Naive thymus-derived CD4-positive, alpha-beta T cell (primary cell): Measurements from ENCODE around the gene CA11. TPM values are rescaled to one million over a fixed set of nuclear protein-coding genes. Genes with fewer than 3 reads are reported as not detected.
"Not testable (repeated sequence)": the region's sequence is repeated elsewhere in the genome, so short reads cannot be mapped to it uniquely, and the experiment has no call there.

Experiments
- ATAC-seq: fragments of 150-1000 bp; cut with Tn5 transposase; 2 replicates; pipeline ENCODE4 v1.10.0; 2021; ENCODE audit warnings: mild to moderate bottlenecking, moderate library complexity
- CTCF ChIA-PET: fragments of 350-600 bp; sonication (Branson Sonifier 250); formaldehyde crosslinking; loops from one replicate; lab custom pipeline; 2021; ENCODE audit warnings: antibody characterized with exemption; lab: Charles Lee
- POLR2A ChIA-PET: fragments of 350-600 bp; sonication (Branson Sonifier 250); formaldehyde crosslinking; loops from one replicate; lab custom pipeline; 2021; ENCODE audit warnings: antibody characterized with exemption, inconsistent platforms; lab: Charles Lee
- DNase-seq, 9 donors: peaks; one replicate each; pipeline versions ENCODE4 v3.0.0 to v3.0.0-alpha.2; 2020 to 2022; ENCODE audit warnings: mixed read lengths in 1 of 9
- H3K27ac ChIP-seq: one replicate; pipeline ENCODE4 v1.7.0; 2013; ENCODE audit warnings: mild to moderate bottlenecking, low read depth, low read length, moderate library complexity
- H3K27me3 ChIP-seq, 2 donors: one replicate each; pipeline ENCODE4 v1.7.0; 2013; ENCODE audit warnings: low read length in 2 of 2, mild to moderate bottlenecking in 2 of 2, moderate library complexity in 2 of 2; ENCODE audit not compliant: control insufficient read depth in 2 of 2, insufficient read depth in 2 of 2
- H3K36me3 ChIP-seq, 3 experiments: 1 replicate in 2 of 3; 2 replicates in 1 of 3; pipeline ENCODE4 v1.7.0; 2013; ENCODE audit warnings: low read length in 3 of 3, mild to moderate bottlenecking in 3 of 3, moderate library complexity in 1 of 3; ENCODE audit not compliant: insufficient read depth in 3 of 3, control insufficient read depth in 2 of 3
- H3K4me1 ChIP-seq, 2 donors: one replicate each; pipeline ENCODE4 v1.7.0; 2013; ENCODE audit warnings: low read length in 2 of 2, mild to moderate bottlenecking in 2 of 2, moderate library complexity in 1 of 2; ENCODE audit not compliant: control insufficient read depth in 2 of 2, insufficient read depth in 2 of 2
- H3K4me3 ChIP-seq: 2 replicates; pipeline ENCODE4 v1.7.0; 2013; ENCODE audit warnings: mild to moderate bottlenecking, low read length
- H3K9me3 ChIP-seq, 3 experiments: 1 replicate in 2 of 3; 2 replicates in 1 of 3; pipeline ENCODE4 v1.7.0; 2013; ENCODE audit warnings: low read length in 3 of 3; ENCODE audit not compliant: control insufficient read depth in 2 of 3
- H3K27ac Mint-ChIP-seq, 9 donors: one replicate each; pipeline ENCODE4 v1.8.0; 2020 to 2022; ENCODE audit warnings: mixed read lengths in 9 of 9, mild to moderate bottlenecking in 8 of 9, moderate library complexity in 5 of 9, inconsistent platforms in 2 of 9
- H3K27me3 Mint-ChIP-seq, 5 donors: one replicate each; pipeline ENCODE4 v1.8.0; 2021 to 2022; ENCODE audit warnings: mixed read lengths in 5 of 5, mild to moderate bottlenecking in 1 of 5
- H3K36me3 Mint-ChIP-seq, 5 donors: one replicate each; pipeline ENCODE4 v1.8.0; 2020 to 2022; ENCODE audit warnings: mixed read lengths in 5 of 5, mild to moderate bottlenecking in 3 of 5, inconsistent platforms in 1 of 5
- H3K4me1 Mint-ChIP-seq, 7 donors: one replicate each; pipeline ENCODE4 v1.8.0; 2020 to 2022; ENCODE audit warnings: mixed read lengths in 7 of 7, mild to moderate bottlenecking in 3 of 7, inconsistent platforms in 1 of 7
- H3K4me3 Mint-ChIP-seq, 10 donors: one replicate each; pipeline ENCODE4 v1.8.0; 2020 to 2022; ENCODE audit warnings: mild to moderate bottlenecking in 10 of 10, mixed read lengths in 10 of 10, moderate library complexity in 6 of 10, inconsistent platforms in 2 of 10
- H3K9me3 Mint-ChIP-seq, 11 donors: one replicate each; pipeline ENCODE4 v1.8.0; 2020 to 2022; ENCODE audit warnings: mixed read lengths in 11 of 11, mild to moderate bottlenecking in 4 of 11, inconsistent platforms in 1 of 11, moderate library complexity in 1 of 11
- intact Hi-C, 2 donors: fragments of 100-400 bp; cut with micrococcal nuclease; formaldehyde crosslinking; loops; one replicate each; pipeline ENCODE4 v1.15.1; 2023
- polyA plus RNA-seq, 2 donors: library from polyadenylated mRNA; unstranded; fragments of 300-500 nt; fragmentation: Illumina TruSeq; gene quantifications; one replicate each; pipeline ENCODE4 v1.2.3, GENCODE V29; 2021
- total RNA-seq, 6 experiments: library from RNA in 5 of 6; stranded (reverse) in 5 of 6; gene quantifications; 1 replicate in 5 of 6; 2 replicates in 1 of 6; pipeline ENCODE4 v1.2.3 and lab custom pipeline; 2021 to 2026

The CA11 gene
- total and polyA plus RNA-seq, 7 experiments from 2014 or later = 6.3 to 20.5 (median 10.8) TPM

DNA sequence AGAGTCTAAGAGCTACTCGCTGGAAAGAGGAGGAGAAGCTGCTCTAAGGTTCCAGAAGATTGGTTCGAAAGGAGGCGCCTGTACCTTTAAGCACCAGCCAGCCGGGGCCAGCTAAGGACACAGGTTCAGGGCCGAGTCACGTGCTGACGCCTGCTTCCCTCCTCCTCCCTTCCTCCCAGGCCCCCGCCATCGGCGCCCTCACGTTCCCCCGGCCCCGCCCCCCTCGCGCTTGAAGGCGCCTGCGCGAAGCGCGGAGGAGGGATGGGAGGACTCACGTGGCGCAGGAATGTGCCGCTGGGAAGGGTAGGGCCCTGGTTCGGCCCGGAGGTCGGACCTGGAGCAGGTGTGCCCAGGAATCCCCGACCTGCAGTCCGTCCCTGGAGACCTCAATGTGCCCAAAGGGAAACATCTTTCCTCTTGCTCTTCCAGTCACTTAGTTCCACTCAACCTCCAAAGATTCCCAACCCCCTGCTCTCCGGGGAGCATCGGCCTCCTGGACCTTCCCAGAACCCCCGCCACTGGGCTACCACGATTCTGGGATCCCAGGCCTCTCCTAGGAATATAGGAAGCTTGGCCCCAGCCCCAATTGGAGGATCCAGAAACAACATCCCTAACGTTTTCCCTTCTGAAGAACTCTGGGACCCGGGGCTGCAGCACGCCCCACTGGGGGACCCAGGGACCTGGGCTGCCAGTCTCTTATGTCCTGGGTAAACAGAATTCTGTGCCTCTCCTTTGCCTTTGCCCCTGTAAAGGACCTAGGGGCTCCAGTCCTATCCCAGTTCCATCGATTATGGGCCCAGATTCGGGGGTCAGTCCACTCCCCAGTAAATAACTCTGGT lies 11.3 kb downstream of the CA11 start:
- Histone ChIP-seq H3K27ac (peak overlapping the region; percentile 88), H3K27me3 (no peaks in the 10 kb centered on the region), H3K4me3 (peak overlapping the region; percentile 89), H3K36me3 (peaks cover 4 to 52% (median 11%) of the 10 kb centered on the region in 3 experiments), H3K4me1 (peaks cover 33 to 43% of the 10 kb centered on the region in 2 donors), H3K9me3 (no peaks in the 10 kb centered on the region)
- DNase-seq (peak; percentile 81 to 91 (median 88)), ATAC-seq (peak; percentile 31)
- H3K36me3 Mint-ChIP-seq = peaks cover 0 to 13% (median 8%) of the 10 kb centered on the region in 5 donors
- H3K4me1 Mint-ChIP-seq = peaks cover 13 to 54% (median 47%) of the 10 kb centered on the region in 7 donors
- intact Hi-C loops = loop anchor here (2.0 to 10.0 kb wide), 14 partner anchors 43 to 1522 kb away; partner anchors contain the start of genes C19orf73 (in 2 of the 2), CCDC9 (in 2 of the 2), PPFIA3 (in 2 of the 2) and PRMT1 (in 2 of the 2)
- peaks cover 0 to 10% (median 0%) of the 10 kb centered on the region in 11 donors for H3K9me3 Mint-ChIP-seq
- peak overlapping the region; percentile 82 to 100 (median 86) for H3K4me3 Mint-ChIP-seq
- no peaks in the 10 kb centered on the region for H3K27me3 Mint-ChIP-seq
- H3K27ac Mint-ChIP-seq = peak overlapping the region; percentile 84 to 97 (median 94)
- ChIA-PET POLR2A (interaction anchor here (0.6 to 7.5 kb wide), 9 partner anchors 9 to 318 kb away, joined by 3 to 73 read pairs (median 6); partner anchors contain the start of genes CA11, RPL18 and SPHK2), CTCF (interaction anchor here (0.6 to 1.0 kb wide), 4 partner anchors 10 to 117 kb away, joined by 3 to 5 read pairs (median 4); no protein-coding TSS in a partner anchor)

DNA sequence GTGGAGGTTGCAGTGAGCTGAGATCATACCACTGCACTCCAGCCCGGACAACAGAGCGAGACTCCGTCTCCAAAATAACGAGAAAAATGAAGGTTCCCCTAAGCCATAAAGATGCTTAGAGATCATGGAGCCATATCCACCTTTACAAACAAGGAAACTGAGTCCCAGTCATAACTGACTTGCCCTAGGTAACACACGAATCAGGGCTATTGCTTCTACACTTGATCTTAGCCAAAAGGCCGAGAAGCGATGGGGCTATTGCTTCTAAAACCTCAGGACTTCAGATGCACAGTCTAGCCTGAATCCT lies 12.0 kb downstream of the CA11 start:
- Histone ChIP-seq H3K4me1 (peaks cover 30 to 40% of the 10 kb centered on the region in 2 donors), H3K27me3 (no peaks in the 10 kb centered on the region), H3K36me3 (peaks cover 4 to 59% (median 11%) of the 10 kb centered on the region in 3 experiments), H3K27ac (peak overlapping the region; percentile 88), H3K9me3 (no peaks in the 10 kb centered on the region), H3K4me3 (peak overlapping the region; percentile 89)
- ATAC-seq = no peak
- no peak for DNase-seq
- Mint-ChIP-seq H3K9me3 (peaks cover 0 to 9% (median 0%) of the 10 kb centered on the region in 11 donors), H3K4me1 (peaks cover 13 to 48% (median 43%) of the 10 kb centered on the region in 7 donors), H3K36me3 (peaks cover 0 to 13% (median 8%) of the 10 kb centered on the region in 5 donors), H3K27ac (peak overlapping the region; percentile 84 to 97 (median 94)), H3K4me3 (peak overlapping the region; percentile 82 to 100 (median 86)), H3K27me3 (no peaks in the 10 kb centered on the region)
- POLR2A ChIA-PET = interaction anchor here (0.6 to 7.5 kb wide), 12 partner anchors 9 to 1503 kb away, joined by 3 to 73 read pairs (median 4); partner anchors contain the start of genes CA11, RPL18, SAE1 and SPHK2
- CTCF ChIA-PET = interaction anchor here (1.0 to 1.3 kb wide), 3 partner anchors 10 to 13 kb away, joined by 3 to 4 read pairs (median 3); no protein-coding TSS in a partner anchor
- intact Hi-C loops = loop anchor here (2.0 to 10.0 kb wide), 4 partner anchors 481 to 1241 kb away; partner anchors contain the start of genes C19orf73 (in 2 of the 2), PPFIA3 (in 2 of the 2), AKT1S1 (in 1 of the 2) and LIN7B (in 1 of the 2)

- ATAC-seq (no peak), DNase-seq (no peak)
- ChIA-PET CTCF (interaction anchor here (1.0 to 1.3 kb wide), 3 partner anchors 10 to 13 kb away, joined by 3 to 4 read pairs (median 3); no protein-coding TSS in a partner anchor), POLR2A (interaction anchor here (0.6 to 7.5 kb wide), 13 partner anchors 10 to 1502 kb away, joined by 3 to 73 read pairs (median 4); partner anchors contain the start of genes CA11, RPL18, SAE1 and SPHK2)
- Histone ChIP-seq H3K9me3 (no peaks in the 10 kb centered on the region), H3K27me3 (no peaks in the 10 kb centered on the region), H3K4me1 (peaks cover 24 to 34% of the 10 kb centered on the region in 2 donors), H3K36me3 (peaks cover 4 to 63% (median 11%) of the 10 kb centered on the region in 3 experiments), H3K4me3 (peak overlapping the region; percentile 89), H3K27ac (peak overlapping the region; percentile 88)
- H3K27me3 Mint-ChIP-seq = no peaks in the 10 kb centered on the region
- peak overlapping the region in 8 of 9 donors; percentile 84 to 97 (median 94) for H3K27ac Mint-ChIP-seq
- H3K4me1 Mint-ChIP-seq = peaks cover 8 to 42% (median 37%) of the 10 kb centered on the region in 7 donors
- H3K36me3 Mint-ChIP-seq = peaks cover 0 to 13% (median 5%) of the 10 kb centered on the region in 5 donors
- peaks cover 0 to 8% (median 0%) of the 10 kb centered on the region in 11 donors for H3K9me3 Mint-ChIP-seq
- intact Hi-C loops = loop anchor here (2.0 to 10.0 kb wide), 4 partner anchors 481 to 1241 kb away; partner anchors contain the start of genes C19orf73 (in 2 of the 2), PPFIA3 (in 2 of the 2), AKT1S1 (in 1 of the 2) and LIN7B (in 1 of the 2)
- H3K4me3 Mint-ChIP-seq = peak overlapping the region in 8 of 10 donors; percentile 21 to 100 (median 88)
These were observed 12.6 kb downstream of the CA11 start for GRCh38 chr19:48633148-48634035.

DNA sequence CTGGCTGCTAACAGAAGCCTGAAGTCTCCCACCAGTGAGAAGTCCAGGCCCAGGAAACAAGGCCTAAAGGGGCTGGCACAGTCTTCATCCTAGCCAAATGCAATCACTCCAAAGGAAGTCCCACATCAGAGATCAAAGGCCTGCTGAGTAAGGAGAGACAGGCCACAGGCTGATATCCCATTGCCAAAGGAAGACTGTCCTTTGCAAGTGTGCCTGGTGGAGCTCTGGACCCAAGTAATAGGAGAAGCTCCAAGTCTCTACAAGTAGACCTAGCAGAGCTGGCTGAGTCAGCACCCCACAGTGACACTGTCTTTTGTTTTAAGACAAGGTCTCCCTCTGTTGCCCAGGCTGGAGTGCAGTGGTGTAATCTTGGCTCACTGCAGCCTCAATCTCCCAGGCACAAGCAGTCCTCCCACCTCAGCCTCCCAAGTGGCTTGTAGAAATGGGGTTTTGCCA lies 13.3 kb downstream of the CA11 start:
- DNase-seq = no peak
- peaks cover 23 to 32% of the 10 kb centered on the region in 2 donors for H3K4me1 ChIP-seq
- peak overlapping the region; percentile 21 to 95 (median 66) for H3K27ac Mint-ChIP-seq
- H3K9me3 ChIP-seq = no peaks in the 10 kb centered on the region
- no peak overlapping the region for H3K4me3 ChIP-seq
- ChIA-PET CTCF (interaction anchor here (1.3 kb wide), 1 partner anchor 12 kb away, joined by 3 read pairs; no protein-coding TSS in a partner anchor), POLR2A (interaction anchor here (0.6 to 7.5 kb wide), 8 partner anchors 10 to 1502 kb away, joined by 3 to 73 read pairs (median 4); partner anchors contain the start of genes CA11, RPL18, SAE1 and SPHK2)
- intact Hi-C loops = loop anchor here (10.0 kb wide), 3 partner anchors 482 to 1242 kb away; partner anchors contain the start of genes AKT1S1 (in 1 of the 2), C19orf73 (in 1 of the 2), LIN7B (in 1 of the 2) and PPFIA3 (in 1 of the 2)
- H3K27me3 ChIP-seq = no peaks in the 10 kb centered on the region
- H3K4me1 Mint-ChIP-seq = peaks cover 4 to 39% (median 34%) of the 10 kb centered on the region in 7 donors
- H3K36me3 ChIP-seq = peaks cover 4 to 70% (median 11%) of the 10 kb centered on the region in 3 experiments
- no peak for ATAC-seq
- peaks cover 0 to 8% (median 0%) of the 10 kb centered on the region in 11 donors for H3K9me3 Mint-ChIP-seq
- H3K4me3 Mint-ChIP-seq = peak overlapping the region in 9 of 10 donors; percentile 29 to 100 (median 52)
- H3K36me3 Mint-ChIP-seq = peaks cover 0 to 13% (median 4%) of the 10 kb centered on the region in 5 donors
- H3K27ac ChIP-seq = peak overlapping the region; percentile 88
- H3K27me3 Mint-ChIP-seq = no peaks in the 10 kb centered on the region

- Histone ChIP-seq H3K36me3 (peaks cover 4 to 70% (median 11%) of the 10 kb centered on the region in 3 experiments), H3K4me1 (peaks cover 26 to 32% of the 10 kb centered on the region in 2 donors), H3K27ac (peak overlapping the region; percentile 88)
- intact Hi-C loops = loop anchor here (10.0 kb wide), 3 partner anchors 483 to 1243 kb away; partner anchors contain the start of genes AKT1S1 (in 1 of the 2), C19orf73 (in 1 of the 2), LIN7B (in 1 of the 2) and PPFIA3 (in 1 of the 2)
- H3K4me3 Mint-ChIP-seq = peak overlapping the region in 9 of 10 donors; percentile 29 to 100 (median 52)
- H3K27me3 Mint-ChIP-seq, DNase-seq, H3K4me3 ChIP-seq, ATAC-seq, CTCF ChIA-PET, H3K9me3 ChIP-seq, H3K9me3 Mint-ChIP-seq, H3K27me3 ChIP-seq: not testable (repeated sequence)
- peaks cover 0 to 13% (median 4%) of the 10 kb centered on the region in 5 donors for H3K36me3 Mint-ChIP-seq
- H3K4me1 Mint-ChIP-seq = peaks cover 4 to 39% (median 33%) of the 10 kb centered on the region in 7 donors
- POLR2A ChIA-PET = interaction anchor here (3.1 to 7.5 kb wide), 3 partner anchors 9 to 15 kb away, joined by 36 to 73 read pairs (median 66); partner anchors contain the start of genes CA11, RPL18 and SPHK2
- peak overlapping the region; percentile 21 to 95 (median 66) for H3K27ac Mint-ChIP-seq
These were observed 13.7 kb downstream of the CA11 start for GRCh38 chr19:48632286-48632685.
